HG02970 (cell line): ENCODE measurements around the gene GAB3.
"Not testable (repeated sequence)": the region's sequence is repeated elsewhere in the genome, so short reads cannot be mapped to it uniquely, and the experiment has no call there.

Source experiments
- ATAC-seq: cut with Tn5 transposase; IDR thresholded peaks from one replicate; pipeline ENCODE4 v1.9.1; 2021; ENCODE audit warnings: mild to moderate bottlenecking, moderate library complexity, moderate number of reproducible peaks; ENCODE audit not compliant: unreplicated experiment, low FRiP score

GAB3 gene

DNA sequence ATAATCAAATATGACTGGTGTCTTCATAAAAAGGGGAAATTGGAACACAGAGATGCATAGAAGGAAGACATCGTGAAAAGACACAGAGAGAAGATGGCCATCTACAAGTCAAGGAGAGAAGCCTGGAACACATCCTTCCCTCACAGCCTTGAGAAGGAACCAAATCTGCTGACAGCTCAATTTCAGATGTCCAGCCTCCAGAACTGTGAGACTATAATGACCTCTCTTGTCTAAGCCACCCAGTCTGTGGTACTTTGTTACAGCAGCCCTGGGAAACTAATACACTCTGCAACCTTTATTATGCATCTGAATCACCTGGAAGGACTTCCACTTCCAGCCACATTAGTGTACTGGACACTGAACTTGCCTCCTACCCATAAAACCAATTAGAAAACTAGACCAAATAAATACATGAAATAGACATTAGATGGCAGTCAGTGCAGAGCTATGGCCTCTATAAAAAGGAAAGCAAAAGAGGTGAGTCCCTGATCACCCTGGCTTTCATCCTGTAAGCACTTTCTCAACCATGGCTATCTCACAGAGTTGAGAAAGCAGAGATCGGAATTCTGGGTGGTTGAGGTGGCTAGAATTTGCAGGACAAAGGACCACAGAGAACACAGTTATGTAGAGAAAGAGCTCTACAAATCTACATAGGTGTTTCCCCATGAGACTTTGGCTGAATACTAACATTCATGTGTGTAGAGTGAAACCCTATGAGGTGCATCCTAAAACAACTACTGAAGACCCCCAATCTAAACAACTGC, 25.7 kb downstream of the GAB3 start:
- no peak for ATAC-seq

DNA sequence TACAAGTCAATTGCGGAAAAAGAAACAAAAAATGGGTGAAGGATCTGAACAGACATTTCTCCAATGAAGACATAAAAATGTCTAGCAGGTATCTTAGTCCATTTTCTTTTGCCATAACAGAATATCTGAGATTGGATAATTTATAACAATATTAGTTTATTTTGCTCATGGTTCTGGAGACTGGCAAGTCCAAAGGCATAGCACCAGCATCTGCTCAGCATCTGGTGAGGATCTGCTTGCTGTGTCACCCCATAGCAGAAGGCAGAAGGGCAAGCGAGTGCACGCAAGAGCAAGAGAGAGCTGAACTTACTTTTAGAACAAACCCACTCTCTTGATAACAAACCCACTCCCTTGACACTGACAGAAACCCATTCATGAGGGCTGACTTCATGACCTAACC, 29.7 kb downstream of the GAB3 start:
- no peak for ATAC-seq

DNA sequence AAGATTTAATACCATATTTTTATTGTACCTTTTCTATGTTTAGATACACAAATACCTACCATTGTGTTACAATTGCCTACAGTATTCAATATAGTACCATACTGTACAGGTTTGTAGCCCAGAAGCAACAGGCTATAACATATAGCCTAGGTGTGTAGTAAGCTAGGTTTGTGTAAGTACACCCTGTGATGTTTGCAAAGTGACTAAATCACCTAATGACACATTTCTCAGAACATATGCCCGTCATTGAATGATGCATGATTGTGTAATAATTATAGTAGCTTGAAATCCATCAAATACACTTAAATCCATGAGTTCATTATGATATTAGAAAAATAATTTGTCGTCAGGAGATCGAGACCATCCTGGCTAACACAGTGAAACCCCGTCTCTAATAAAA, 30.8 kb downstream of the GAB3 start:
- no peak for ATAC-seq

DNA sequence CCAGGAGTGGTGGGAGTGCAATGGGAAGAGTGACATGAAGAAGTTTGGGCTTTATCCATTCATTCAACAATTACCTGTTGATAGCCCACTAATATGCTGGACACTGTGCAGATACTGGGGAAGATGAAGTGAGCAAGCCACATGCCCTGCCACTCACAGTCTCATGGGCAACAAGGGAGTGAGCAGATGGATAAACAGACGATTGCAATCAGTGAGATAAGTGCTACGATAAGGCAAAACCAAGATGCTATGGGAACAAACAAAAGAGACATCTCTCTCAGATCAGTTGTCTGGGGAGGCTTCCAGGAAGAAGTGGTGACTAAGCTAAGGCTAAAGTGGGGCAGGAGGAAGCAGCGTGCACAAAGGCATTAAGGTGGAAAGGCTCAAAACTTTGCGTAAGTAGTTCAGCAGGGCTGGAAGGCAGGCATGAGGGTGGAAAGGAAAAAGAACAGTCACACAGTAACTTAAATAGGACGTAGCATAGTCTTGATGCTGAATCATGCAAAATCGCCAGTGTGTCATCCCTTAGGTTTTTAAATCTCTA, 31.7 kb downstream of the GAB3 start:
- no peak for ATAC-seq

DNA sequence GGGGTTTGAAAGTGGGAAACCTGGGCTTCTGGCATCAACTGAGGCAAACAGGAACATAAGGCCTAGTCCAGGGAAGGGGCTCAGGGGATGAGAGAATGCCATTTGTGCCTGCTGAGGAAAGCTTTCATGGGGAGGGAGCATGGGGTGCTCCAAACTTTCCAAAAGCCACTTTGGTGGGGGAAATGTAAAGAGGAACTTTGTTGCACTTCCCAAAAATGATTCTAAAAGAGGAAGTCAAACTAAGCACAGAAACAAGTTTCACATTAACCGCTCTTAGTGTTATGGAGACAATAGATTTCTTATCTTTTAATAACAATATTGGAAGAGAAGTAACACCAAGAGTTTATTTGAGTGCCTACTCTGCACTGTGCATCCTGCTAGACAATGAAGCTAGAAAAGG, 32.3 kb downstream of the GAB3 start:
- ATAC-seq = no peak

DNA sequence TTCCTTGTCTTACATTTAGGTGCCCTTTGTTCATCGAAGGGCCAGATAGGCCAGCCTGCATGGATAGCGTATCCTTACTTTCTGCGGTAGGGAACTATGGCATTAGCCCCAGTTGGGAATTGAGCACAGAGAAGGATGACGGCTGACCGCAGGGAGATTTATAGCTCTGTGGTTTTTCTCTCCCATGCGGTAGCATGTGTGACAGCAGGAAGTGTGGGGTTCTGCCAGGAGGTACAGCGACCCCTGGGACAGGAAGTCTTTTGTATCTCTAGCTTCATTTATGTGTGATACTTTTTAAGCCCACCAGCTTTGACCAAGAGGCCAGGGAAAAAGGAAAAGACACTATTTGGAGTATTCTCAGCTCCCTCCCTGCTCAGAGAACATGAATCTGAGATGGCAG, 33.1 kb downstream of the GAB3 start:
- no peak for ATAC-seq

- ATAC-seq = no peak
Measured at GRCh38 chrX:154715825-154716224, 35.1 kb downstream of the GAB3 start.

DNA sequence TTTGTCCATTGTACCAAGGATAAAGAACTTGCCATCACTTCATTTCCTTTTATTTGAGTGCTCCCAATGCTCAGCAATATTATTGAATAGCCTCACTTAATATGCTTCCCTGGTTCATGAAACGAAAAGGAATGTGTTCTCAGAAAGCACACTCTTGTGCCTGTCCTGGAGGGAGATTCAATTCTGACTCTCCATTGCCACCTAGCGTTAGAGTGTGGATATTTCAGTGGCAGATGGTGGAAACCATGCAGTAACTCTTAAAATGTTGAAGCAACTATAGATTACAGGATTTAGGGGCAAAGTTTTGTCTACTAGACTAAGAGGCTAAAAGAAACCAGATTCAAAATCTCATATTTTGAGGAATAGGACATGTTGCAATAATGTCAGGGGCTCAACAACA, 36.0 kb downstream of the GAB3 start:
- peak; percentile 52 for ATAC-seq

GRCh38 chrX:154712781-154713740, 37.8 kb downstream of the GAB3 start:
- no peak for ATAC-seq

DNA sequence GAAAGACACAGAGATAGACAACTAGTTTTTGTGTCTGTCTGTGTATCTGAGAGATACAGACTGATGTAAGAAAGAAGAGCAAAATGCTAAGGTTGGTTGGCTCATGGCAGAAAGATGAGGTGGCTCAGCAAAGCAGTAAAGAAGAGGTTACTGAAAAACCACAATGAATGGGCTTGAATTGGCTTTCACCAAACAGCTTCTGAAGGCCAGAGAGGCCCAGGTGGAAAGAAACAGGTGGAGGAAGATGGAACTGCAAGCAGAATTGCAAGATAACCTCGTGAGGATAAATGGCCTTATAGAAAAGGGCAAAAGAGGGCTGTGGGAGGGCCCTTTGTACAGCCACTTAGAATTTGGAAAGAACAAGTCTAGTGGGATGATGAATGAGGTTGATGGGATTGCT, 39.6 kb downstream of the GAB3 start:
- no peak for ATAC-seq

DNA sequence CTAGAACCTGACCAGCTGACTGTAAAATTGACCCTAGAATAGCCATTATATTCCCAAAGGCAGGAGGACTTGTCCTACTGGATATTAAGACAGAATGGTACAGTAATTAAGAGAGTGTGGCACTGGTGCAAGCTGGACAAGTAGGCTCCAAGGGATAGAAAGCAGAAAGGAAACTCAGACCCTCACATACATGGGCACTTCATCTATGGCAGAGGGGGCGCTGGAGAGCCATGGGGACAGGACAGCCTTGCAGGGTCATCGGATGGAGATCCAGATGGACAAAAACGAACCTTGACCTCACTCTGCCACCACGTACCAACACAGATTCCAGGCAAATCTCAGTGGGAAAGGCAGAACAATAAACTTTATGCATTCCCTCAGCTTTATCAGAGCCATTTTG, 40.6 kb downstream of the GAB3 start:
- ATAC-seq = no peak

- no peak for ATAC-seq
Measured at GRCh38 chrX:154698630-154699248, 52.1 kb downstream of the GAB3 start.

DNA sequence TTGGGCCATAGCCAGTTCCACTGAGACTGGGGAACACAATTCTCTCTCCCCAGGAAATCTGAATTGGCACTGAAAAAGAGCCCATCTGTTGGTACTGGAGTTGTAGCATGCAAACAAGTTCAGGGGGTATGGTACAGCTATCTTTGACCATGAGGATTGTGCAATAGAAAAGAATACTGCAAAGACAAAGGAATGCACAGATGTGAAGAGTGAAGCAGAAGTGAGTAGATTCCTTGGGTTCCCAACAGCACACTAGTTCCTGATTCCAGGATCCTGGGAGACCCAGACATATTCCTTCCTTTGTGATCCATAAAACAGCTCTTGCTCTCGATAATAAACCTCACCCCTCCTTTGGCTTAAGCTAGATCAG, 54.2 kb downstream of the GAB3 start:
- no peak for ATAC-seq

- no peak for ATAC-seq
Measured at GRCh38 chrX:154695911-154696675, 54.8 kb downstream of the GAB3 start.

DNA sequence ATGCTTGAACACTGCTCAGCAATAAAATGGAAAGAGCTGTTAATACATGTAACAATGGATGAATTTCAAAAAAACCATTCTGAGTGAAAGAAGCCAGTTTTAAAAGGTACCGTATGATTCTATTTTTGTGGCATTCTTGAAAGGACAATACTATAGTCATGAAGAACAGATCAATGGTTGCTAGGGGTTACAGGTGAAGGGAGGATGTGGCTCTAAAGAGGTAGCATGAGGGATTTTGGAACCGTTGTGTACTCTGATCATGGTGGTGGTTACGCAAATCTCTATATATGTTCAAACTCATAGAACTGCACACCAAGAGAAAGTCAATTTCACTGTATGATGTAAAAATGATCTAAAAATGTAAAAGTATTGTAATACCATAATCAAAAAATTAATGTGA, 57.5 kb downstream of the GAB3 start:
- no peak for ATAC-seq

- ATAC-seq = not testable (repeated sequence)
Measured at GRCh38 chrX:154690438-154690837, 60.4 kb downstream of the GAB3 start.

DNA sequence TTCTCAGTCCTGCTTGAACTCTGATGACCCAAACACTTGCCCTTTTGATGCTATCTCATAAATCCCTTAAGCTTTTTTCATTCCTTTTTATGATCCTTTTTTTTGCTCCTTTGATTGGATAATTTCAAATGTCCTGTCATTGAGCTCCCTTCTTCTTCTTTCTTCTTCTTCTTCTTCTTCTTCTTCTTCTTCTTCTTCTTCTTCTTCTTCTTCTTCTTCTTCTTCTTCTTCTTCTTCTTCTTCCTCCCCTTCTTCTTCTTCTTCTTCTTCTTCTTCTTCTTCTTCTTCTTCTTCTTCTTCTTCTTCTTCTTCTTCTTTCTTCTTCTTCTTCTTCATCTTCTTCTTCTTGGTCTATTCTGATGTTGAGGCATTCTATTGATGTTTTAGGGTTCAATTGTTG, 78.8 kb downstream of the GAB3 start:
- ATAC-seq = not testable (repeated sequence)

- not testable (repeated sequence) for ATAC-seq
Measured at GRCh38 chrX:154670848-154671247, 80.0 kb downstream of the GAB3 start.

DNA sequence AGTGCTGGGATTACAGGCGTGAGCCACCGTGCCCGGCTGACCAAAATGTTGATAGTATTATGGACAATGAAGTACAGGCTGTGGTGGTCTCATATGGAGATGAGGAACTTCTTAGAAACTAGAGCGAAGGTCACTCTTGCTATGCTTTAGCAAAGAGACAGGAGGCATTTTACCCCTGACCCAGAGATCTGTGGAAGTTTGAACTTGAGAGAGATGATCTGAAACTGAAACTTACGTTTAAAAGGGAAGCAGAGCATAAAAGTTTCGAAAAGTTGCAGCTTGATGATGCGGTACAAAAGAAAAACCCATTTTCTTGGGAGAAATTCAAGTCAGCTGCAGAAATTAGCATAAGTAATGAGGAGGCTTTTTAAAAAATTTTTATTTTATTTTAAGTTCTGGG, 89.0 kb downstream of the GAB3 start:
- no peak for ATAC-seq

DNA sequence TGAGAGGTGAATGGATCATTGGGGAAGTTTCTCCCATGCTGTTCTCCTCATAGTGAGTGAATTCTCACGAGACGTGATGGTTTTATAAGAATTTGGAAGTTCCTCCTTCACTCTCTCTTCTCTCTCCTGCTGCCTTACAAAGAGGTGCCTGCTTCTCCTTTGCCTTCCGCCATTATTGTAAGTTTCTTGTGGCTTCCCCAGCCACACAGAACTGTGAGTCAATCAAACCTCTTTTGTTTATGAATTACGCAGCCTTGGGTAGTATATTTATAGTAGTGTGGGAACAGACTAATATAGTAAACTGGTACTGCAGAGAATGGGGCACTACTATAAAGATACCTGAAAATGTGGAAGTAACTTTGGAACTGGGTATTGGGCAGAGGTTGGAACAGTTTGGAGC, 89.7 kb downstream of the GAB3 start:
- no peak for ATAC-seq
